Neutrophil (primary cell): ENCODE measurements around the gene ITGAD.

Source experiments
- H3K27ac ChIP-seq: fragments of 200-600 bp; sonication (generic); 2 replicates; pipeline ENCODE4 v1.5.1; 2016; ENCODE audit warnings: mild to moderate bottlenecking, moderate library complexity
- H3K27me3 ChIP-seq: fragments of 200-600 bp; sonication (generic); 2 replicates; pipeline ENCODE4 v1.6.0; 2016; ENCODE audit warnings: mild to moderate bottlenecking
- H3K36me3 ChIP-seq: fragments of 200-600 bp; sonication (generic); 2 replicates; pipeline ENCODE4 v1.5.1; 2017
- H3K4me1 ChIP-seq, 2 experiments: fragments of 200-600 bp in 1 of 2; sonication (generic) in 1 of 2; 1 replicate in 1 of 2; 2 replicates in 1 of 2; pipeline versions ENCODE4 v1.5.1 to v1.6.1; 2013 to 2016; ENCODE audit warnings: low read depth in 1 of 2, low read length in 1 of 2, mild to moderate bottlenecking in 1 of 2, moderate library complexity in 1 of 2; ENCODE audit not compliant: control insufficient read depth in 1 of 2, insufficient read depth in 1 of 2
- H3K4me3 ChIP-seq, 2 experiments: fragments of 200-600 bp in 1 of 2; sonication (generic) in 1 of 2; 1 replicate in 1 of 2; 2 replicates in 1 of 2; pipeline ENCODE4 v1.5.1; 2013 to 2016; ENCODE audit warnings: low read depth in 1 of 2, low read length in 1 of 2, mild to moderate bottlenecking in 1 of 2, moderate library complexity in 1 of 2
- H3K9me3 ChIP-seq: fragments of 200-600 bp; sonication (generic); 2 replicates; pipeline ENCODE4 v1.5.1; 2016
- TF ChIP-seq, protein P1 (sequence below): fragments of 200-600 bp; sonication (generic); IDR thresholded peaks from 2 replicates; pipeline ENCODE4 v1.5.1; 2016; ENCODE audit warnings: antibody characterized with exemption

ITGAD gene

DNA sequence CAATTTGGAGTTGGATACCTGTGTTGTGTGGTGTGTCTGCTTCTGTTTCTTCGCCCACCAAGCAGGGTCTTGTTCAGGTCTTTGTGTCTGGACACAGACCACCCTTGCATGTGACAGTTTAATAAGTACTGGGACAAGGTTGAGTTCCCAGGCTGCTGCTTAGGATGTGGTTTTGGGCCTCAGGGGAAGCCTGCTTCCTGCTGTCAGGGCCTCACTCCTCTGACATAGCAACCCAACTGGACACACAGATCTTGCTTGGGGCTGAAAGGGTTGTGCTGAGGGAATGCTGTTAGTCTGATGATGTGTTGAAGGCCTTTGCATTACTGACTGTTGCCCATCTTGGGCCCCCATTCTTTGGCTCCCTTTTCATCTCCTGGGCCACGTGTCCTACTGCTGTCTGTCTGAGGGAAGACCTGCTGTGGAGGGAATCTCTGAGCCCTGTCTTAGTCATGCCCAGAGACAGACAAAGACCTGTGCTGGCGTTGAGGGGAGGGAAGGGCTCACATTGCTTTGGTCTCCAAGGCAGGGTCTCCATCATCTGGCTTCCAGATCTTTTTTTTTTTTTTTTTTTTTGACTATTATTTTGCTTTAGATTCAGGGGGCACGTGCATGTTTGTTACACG is 74.1 kb downstream of the ITGAD start:
- Histone ChIP-seq H3K4me3 (no peak overlapping the region), H3K27ac (no peak overlapping the region), H3K9me3 (no peaks in the 10 kb centered on the region), H3K4me1 (peaks cover 11 to 15% of the 10 kb centered on the region in 2 experiments), H3K27me3 (peaks cover 16% of the 10 kb centered on the region), H3K36me3 (peaks cover 14% of the 10 kb centered on the region)
- TF ChIP-seq, protein P1, sequence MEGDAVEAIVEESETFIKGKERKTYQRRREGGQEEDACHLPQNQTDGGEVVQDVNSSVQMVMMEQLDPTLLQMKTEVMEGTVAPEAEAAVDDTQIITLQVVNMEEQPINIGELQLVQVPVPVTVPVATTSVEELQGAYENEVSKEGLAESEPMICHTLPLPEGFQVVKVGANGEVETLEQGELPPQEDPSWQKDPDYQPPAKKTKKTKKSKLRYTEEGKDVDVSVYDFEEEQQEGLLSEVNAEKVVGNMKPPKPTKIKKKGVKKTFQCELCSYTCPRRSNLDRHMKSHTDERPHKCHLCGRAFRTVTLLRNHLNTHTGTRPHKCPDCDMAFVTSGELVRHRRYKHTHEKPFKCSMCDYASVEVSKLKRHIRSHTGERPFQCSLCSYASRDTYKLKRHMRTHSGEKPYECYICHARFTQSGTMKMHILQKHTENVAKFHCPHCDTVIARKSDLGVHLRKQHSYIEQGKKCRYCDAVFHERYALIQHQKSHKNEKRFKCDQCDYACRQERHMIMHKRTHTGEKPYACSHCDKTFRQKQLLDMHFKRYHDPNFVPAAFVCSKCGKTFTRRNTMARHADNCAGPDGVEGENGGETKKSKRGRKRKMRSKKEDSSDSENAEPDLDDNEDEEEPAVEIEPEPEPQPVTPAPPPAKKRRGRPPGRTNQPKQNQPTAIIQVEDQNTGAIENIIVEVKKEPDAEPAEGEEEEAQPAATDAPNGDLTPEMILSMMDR, result no peak

DNA sequence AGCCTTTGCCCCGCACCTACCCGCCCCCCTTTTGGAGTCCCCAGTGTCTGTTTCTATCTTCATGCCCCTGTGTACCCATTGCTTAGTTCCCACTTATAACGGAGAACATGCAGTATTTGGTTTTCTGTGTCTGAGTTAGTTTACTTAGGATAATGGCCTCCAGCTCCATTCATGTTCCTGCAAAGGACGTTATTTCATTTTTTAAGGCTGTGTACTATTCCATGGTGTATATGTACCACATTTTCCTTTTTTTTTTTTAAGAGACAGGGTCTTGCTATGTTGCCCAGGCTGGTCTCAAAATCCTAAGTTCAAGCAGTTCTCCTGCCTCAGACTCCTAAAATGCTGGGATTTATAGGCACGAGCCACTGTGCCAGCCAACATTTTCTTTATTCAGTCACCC is 74.7 kb downstream of the ITGAD start:
- H3K27ac ChIP-seq, result no peak overlapping the region
- H3K4me3 ChIP-seq, result no peak overlapping the region
- H3K4me1 ChIP-seq, result peaks cover 13 to 18% of the 10 kb centered on the region in 2 experiments
- TF ChIP-seq, protein P1, result no peak
- H3K27me3 ChIP-seq, result peaks cover 22% of the 10 kb centered on the region
- H3K36me3 ChIP-seq, result peaks cover 13% of the 10 kb centered on the region
- no peaks in the 10 kb centered on the region for H3K9me3 ChIP-seq

DNA sequence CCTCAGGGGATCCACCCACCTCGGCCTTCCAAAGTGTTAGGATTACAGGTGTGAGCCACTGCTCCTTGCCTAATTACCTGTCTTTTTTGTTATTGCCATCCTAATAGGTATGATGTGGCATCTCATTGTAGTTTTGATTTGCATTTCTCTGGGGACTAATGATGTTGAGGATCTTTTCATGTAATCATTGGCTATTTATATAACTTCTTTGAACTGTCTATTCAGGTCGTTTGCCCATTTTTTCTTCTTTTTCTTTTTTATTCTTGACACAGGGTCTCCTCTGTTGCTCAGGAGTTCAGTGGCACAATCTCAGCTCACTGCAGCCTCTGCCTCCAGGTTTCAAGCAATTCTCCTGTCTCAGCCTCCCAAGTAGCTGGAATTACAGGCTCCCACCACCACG is 77.5 kb downstream of the ITGAD start:
- Histone ChIP-seq H3K27me3 (peaks cover 50% of the 10 kb centered on the region), H3K9me3 (no peaks in the 10 kb centered on the region), H3K4me1 (peaks cover 13 to 18% of the 10 kb centered on the region in 2 experiments), H3K4me3 (no peak overlapping the region), H3K27ac (no peak overlapping the region), H3K36me3 (no peaks in the 10 kb centered on the region)
- TF ChIP-seq, protein P1, result no peak

DNA sequence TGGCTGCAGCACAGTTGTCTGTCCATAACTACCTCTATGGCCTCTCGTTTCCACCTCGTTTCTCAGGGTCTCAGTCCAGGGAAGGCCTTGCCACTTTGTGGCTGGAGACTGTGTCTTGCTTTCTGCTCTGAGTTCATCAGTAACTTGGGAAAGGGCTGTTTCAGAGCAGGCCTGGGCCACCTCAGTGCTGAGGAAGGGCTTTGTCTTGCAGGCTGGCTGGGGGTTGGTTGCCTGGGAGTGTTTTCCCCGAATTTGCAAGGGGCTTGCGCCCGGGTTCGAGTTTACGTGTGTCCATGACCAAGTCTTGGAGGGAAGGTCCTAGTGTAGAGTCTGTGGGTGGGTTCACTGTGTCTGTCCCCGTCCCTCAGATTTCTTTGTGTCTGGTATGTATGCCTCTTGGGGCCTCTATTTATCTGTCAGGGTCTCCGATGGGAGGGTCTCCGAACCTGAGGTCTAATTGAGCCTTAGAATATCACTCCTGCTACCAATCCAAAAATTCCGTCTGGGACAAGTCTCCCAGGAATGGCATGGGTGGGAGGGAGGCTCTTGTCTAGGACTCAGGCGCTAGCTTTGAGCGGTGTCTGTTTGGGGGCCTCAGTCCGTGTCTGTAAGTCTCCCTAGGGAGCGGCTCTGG is 78.2 kb downstream of the ITGAD start:
- peak overlapping the region in 1 of 2 experiments; percentile 38 for H3K4me3 ChIP-seq
- H3K27me3 ChIP-seq, result peaks cover 57% of the 10 kb centered on the region
- peaks cover 19 to 24% of the 10 kb centered on the region in 2 experiments for H3K4me1 ChIP-seq
- H3K9me3 ChIP-seq, result no peaks in the 10 kb centered on the region
- no peaks in the 10 kb centered on the region for H3K36me3 ChIP-seq
- H3K27ac ChIP-seq, result no peak overlapping the region
- TF ChIP-seq, protein P1, result no peak

DNA sequence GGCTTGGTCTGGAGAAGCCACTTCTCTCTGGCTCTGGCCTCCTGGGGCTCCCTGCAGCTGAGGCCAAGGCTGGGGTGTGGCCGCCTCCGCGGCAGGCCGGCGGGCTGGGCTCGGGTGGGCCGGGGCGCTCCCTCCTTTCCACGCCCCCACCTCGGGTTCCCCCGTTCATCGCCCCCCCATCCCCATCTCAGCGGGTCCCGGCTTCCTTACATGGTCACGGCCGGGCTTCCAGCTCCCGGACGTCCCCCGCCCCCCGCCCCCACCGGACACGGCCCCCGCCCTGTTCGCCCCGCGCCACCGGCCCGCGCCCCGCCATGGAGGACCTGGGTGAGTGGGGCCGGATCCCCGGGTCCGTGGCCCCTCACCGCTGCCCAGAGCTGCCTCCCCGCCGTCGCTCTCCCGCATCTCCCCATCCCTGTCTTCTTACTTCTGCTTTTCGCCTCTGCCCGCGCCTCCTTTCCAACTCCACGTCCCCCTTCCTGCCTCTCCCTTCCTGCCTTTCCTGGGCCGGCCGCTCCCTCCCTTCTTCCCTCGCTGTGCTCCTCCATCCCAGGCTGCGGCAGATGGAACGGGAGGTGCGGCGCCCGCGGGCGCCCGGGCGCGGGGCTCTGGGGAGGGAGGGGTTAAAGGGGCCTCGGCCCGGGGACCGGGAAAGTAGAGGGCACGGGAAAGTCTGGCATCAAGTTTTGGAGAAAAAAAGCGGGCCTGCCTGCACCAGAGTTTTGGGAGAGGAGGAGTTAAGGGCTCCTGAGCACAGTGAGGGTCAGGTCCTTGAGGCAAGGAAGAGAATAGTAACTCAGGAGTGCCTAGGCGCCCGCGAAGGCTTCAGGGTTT is 79.0 kb downstream of the ITGAD start, which contains the start of gene TGFB1I1:
TGFB1I1 (plus strand) TSS at position 278 of the 834 bp plus-strand sequence; CDS start at position 315, 37 bp downstream.
- Histone ChIP-seq H3K4me3 (peak within 1 kb of the TSS in 1 of 2 experiments; percentile 38), H3K27me3 (peaks cover 64% of the 10 kb centered on the region), H3K36me3 (no peaks in the 10 kb centered on the region), H3K27ac (no peak within 1 kb of the TSS), H3K4me1 (peaks cover 23 to 27% of the 10 kb centered on the region in 2 experiments), H3K9me3 (no peaks in the 10 kb centered on the region)
- TF ChIP-seq, protein P1, result no peak
